T1000 (cell line): ENCODE results near the gene OR4F6.
"Not testable (repeated sequence)": the region's sequence is repeated elsewhere in the genome, so short reads cannot be mapped to it uniquely, and the experiment has no call there.

ENCODE experiments used
- DNase-seq: peaks from one replicate; lab custom pipeline; 2025; ENCODE audit warnings: mixed read lengths; lab: John Stamatoyannopoulos, UW

Gene OR4F6, protein sequence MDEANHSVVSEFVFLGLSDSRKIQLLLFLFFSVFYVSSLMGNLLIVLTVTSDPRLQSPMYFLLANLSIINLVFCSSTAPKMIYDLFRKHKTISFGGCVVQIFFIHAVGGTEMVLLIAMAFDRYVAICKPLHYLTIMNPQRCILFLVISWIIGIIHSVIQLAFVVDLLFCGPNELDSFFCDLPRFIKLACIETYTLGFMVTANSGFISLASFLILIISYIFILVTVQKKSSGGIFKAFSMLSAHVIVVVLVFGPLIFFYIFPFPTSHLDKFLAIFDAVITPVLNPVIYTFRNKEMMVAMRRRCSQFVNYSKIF

DNA sequence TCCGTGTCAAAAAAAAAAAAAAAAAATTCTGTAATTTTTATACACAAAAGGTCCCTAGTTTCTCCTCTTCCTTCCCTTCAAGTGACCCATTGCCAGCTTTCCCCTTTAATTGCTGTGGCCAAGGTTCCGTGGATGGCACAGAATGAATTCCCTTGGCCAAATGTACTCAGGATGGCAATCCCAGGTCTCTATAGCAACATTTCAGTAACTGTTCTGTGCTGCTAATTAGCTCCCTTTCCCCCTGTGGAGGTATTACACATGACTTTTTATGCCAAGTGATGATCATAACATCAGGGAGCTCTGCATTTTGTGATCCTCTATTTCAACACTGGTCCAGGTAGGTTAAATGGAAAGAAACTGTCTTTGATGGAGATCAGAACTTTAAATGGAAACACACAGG, at the start of gene OR4F6:
Gene OR4F6, plus strand, starts transcription at position 301 of the 400 bp plus-strand sequence. CDS start 2,211 bp downstream, outside the sequence.
- DNase-seq: no peak

DNA sequence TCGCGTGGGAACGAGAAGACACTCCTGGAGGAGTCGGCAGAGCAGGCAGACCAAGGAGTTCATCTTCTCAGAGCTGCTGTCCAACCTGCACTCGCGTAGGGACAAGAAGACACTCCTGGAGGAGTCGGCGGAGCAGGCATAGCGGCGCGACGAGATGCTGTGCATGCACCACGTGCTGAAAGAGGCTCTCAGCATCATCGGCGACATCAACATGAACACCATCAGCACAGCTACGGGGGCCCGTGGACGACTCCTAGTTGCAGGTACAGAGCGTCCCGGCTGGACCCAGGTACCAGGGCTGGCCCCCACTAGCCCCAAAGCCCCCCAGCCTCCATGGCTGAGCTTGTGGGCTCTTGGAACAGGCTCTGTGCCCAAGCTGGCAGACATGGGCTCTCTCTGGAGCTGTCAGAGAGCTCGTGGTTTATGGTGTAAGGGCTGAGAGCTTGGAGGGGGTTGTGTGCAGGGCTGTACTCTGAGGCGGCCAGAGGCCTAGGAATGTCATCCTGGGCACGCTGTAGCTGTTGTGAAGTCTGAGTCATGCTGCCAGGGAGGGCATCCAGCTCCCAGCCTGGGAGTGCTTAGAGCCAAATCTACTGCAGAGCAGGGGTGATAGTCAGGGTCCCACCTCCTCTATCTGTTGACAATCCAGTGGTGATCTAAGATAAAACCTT, 38.5 kb upstream of the OR4F6 start:
- DNase-seq: not testable (repeated sequence)

DNA sequence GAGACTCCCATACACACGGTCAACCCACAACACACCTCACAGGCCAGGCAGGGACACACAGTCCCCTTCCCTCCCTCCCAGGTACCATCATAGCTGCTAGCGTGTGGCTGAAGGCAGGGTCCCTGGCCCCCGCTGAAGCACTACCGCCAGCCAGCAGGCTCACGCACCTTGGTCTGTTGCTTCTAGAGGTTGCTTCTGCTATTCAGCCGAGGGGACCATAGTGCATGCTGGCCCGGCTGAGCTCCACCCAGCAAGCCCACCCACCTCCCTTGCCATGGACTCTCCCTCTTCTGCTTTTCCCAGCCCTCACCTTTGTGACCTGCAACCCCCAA, 38.0 kb upstream of the OR4F6 start:
- not testable (repeated sequence) for DNase-seq

DNA sequence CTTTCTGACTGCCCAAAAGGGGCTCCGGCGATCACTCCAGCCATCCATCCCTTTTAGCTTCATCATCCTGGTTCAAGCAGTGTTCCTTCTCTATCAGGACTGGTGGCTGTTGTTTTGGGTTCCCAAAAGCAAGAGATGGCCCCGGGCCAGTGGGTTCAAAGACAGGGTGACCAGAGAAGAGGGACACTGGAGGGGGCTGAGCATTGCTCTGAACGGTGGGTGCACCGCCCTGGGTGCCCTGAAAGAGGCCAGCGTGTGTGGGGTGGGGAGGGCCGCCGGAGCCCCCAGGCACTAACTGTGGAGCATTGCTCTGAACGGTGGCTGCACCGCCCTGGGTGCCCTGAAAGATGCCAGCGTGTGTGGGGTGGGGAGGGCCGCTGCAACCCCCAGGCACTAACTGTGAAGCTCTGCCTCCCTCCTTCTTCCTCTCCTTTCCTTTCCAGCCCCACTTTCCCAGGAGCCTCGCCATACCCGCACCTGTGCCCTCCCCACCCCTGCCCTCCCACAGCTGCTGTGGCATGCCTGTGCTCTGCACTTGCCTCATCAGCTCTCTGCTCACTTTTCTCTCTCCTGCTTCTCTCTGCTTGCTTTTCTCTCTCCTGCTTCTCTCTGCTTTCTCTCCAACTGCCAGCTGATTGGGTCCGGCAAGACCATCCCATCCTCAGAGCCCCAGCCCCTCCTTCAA, 37.4 kb upstream of the OR4F6 start:
- no peak for DNase-seq

DNA sequence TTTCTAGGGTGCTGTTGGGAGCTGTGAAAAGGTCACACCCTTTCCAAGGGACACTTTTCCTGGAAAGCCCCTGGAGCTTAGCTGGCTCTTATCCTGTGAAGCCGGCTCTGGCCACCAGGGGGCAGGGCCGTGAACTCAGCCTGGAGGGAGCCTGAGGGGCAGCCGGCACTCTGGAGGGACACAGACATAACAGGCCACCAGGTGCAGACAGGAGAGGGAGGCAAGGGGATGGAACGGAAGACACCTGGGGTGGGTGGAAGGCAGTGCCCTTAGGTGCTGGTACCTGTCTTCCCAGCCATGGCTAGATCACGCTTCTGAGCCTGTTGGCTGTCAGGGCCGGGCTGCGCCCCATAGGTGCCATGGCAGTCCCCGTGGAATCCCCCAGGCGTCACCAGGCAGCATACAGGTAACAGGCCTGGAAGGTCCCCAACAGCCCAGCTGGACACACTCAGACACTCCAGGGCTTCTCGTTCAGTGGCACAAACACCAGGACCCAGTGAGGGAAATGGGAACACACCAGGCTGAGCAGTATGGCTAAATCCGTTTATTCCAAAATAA, 36.1 kb upstream of the OR4F6 start:
- DNase-seq: not testable (repeated sequence)

DNA sequence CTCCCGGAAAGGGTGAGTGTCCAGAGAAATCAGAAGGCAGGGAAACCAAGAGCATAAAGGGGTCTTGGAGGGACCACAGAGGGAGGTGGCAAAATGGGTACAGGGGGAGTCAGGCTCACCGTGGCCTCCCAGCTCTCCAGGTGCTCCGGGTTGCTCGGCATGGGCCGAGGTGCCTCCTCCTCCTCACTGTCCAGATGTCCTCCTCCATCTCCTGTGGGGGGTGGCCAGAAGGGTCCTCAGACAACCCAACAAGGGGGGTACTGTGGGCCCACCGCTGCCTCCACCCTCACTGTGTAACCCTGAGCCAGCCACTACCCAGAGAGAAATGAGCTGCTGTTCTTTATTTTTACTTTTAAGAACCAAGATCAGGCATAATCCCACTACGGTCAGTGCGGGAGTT, 30.4 kb upstream of the OR4F6 start:
- DNase-seq: no peak

DNA sequence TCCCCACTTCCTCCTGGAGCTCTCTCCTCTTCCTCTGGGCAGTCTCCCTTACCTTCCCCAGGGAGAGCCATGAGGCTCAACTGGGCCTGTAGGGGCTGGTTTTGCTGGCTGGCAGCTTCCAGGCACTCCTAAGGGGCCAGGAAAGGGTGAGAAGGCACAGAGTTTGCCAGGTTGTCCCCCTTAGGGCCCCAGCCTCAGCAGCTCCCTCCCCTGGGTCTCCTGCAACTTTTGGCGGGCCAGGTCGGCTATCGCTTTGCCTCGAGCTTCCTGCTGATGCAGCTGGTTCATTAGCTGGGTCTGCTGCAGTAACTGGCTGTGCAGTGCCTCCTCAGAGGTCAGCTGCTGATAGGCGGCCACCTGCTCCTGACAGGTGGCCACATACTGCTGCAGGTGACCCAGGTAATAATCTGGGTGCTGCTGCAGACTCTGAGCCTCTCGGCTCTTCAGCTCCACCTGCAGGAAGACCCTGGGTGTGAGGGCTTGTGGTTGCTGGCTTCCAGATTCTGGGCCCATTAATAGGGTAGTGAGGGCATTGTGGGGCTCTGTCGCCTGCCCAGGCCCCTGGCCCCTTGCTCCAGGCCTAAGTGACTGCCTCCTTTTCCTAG, 29.7 kb upstream of the OR4F6 start:
- DNase-seq: no peak

DNA sequence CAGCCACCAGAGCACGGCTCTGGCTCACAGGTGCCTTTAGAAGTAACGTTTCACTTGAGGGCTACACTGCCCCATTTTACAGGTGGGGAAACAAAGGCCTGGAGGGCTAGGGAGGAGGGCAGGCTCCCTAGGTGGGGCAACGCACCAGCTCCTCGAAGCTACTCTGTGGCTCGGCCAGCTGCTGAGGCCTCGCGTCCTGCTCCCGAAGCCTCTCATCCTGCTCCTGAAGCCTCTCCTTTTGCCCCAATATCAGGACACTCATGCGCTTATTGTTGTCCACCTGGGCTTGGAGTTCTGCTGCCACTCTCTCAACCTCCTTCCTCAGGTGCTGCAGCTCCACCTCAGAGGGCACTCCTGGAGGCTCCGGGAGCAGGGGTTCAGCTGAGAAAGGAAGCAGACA, 28.2 kb upstream of the OR4F6 start:
- DNase-seq: no peak

DNA sequence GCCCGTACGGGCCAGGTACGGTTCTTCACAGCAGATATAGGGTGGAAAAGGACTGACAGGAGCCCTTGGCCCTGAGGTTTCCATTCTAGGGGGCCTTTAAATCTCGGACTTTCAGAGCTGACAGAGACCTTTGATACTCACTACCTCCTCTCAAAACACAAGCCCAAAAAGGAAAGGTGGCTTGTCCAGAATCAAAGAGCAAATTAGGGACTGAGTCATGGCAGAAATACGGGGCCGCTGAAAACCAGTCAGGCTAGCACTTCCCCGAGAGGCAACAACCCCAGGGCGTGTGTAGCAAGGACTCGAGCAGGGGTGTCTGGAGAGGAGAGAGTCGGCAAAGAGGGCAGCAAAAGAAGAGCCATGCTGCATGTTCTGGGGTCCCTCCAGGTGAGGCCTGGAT, 24.7 kb upstream of the OR4F6 start:
- not testable (repeated sequence) for DNase-seq

DNA sequence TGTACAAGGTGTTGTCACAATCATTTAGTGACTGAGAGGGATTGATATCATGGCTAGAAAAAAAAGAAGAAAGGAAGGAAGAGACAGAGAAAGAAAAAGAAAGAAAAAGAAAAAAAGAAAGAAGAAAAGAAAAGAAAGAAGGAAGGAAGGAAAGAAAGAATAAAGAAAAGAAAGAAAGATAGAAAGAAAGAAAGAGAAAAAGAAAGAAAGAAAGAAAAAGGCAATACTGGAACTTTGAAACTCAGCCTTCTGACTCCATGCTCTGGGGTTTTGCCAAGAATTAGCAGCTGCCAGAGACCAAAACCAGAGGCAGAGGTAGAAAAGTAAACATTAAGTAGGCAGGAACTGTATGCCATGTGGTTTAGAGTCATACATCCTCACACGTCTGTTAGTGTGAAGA, 23.1 kb upstream of the OR4F6 start:
- DNase-seq: not testable (repeated sequence)

DNA sequence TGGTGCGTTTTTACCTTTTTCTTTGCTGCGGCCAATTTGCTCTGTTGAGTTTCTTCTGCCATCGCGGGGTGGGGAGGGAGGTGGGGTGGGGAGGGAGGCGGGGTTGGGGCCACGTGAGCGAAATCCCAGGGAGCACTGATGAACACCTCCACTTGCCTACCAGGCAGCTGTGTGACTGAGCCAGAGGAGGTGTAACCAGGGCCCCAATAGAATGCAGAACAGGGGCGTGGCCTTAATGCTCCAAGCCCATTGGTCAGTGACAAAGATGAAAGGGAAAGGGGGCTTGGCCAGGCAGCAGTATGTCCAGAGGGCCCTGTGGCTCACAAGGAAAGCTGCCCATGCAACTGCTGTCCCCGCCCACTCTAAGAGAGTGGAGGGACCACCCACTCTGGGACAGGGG, 21.4 kb upstream of the OR4F6 start:
- DNase-seq: no peak

DNA sequence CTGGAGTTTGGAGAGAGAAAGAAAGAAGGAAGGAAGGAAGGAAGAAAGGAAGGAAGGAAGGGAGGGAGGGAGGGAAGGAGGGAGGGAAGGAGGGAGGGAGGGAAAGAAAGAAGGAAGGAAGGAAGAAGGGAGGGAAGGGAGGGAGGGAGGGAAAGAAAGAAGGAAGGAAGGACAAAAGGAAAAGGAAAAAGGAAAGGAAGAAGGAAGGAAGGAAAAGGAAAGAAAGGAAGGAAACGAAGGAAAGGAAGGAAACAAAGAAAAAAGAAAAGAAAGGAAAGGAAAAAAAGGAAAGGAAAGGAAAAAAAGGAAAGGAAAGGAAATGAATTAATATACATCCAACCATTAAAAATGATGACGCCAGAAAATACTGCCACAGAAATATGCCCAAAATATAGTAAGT, 18.7 kb upstream of the OR4F6 start:
- no peak for DNase-seq

DNA sequence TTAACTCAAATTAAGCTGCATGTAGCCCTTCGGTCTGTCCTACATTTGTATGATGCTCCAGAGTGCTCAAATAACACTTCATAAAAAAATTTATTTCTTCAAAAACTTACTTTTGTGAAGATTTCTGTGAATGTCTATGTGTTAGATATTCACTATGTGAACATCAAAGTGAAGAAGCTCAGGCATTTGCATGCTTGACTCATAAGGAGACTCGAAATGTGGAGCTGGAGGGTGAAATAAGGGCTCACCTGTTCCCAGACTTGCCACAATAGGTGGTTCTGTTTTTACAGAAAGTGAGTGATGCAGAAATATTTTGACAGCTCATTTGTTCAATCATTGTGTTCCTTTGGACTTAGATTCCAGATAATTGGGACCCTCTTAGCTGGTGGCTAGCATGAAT, 16.9 kb upstream of the OR4F6 start:
- DNase-seq: not testable (repeated sequence)

DNA sequence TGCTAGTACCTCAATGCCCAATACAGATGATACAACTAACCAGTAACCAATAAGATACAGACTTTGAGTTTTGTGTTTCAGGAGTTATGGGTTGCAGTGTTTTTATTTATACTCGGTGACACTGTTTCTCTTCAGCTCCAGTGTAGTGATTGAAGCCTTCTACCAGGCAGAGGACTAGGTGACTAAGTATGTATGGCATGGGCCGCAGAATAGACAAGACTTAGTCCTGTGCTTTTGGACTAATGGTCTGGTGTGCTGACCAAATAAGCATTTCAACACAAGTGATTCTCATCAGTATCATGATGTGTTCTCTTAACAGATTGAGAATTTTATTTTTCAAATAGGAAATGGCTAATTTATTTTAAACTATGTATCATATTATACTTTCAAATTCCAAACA, 15.3 kb upstream of the OR4F6 start:
- not testable (repeated sequence) for DNase-seq

DNA sequence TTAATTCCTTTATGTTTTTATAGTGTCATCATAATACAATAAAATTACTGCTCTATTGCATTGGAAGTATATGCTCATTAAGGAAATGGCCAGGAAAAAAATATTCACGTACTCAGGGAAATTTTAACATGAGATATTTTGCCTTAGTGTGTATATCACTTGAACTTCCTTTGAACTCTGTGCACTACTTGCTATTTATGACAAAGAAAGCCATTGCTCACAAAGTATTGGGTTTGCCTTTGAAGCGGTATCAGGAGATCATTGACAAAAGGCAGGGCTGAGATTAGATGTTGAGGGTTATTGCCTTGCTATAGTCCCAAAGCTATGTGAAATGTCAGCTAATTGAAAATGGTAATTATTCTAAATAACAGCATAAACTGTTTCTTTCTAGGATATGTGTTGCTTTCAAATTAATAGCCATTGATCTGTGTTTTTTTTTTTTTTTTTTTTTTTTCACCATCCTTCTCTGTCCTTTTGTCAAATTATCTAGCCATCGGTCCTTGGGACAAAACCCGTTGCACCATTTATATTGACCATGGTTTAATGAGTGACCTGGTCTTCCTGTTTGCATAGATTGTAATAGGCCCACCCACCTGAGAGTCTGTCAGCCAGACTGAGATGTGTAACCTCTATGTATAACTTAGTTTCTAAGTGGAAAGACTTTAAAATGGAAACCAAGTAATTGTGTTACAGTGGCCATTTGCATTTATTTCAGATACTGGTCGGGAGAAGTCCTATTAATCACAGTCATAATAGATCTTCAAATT, 14.6 kb upstream of the OR4F6 start:
- DNase-seq: not testable (repeated sequence)

DNA sequence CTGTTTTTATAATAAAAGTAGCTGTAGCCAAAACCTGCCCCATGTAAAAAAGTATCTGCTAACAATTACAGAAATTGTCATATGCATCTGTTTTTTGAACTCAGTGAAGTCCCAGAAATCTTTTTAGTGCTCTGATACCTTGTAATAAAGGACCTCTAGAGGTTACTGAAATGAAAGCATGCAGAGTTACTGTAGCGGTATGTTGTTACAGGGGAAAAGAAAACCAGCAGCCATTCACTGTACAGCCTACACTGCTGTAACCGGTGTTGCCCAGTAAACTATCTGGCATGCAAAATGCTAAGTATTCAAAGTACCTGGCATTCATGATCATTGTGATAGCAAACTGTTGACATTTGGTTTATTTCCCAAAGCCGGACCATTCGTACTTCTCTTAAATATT, 12.6 kb upstream of the OR4F6 start:
- DNase-seq: not testable (repeated sequence)

DNA sequence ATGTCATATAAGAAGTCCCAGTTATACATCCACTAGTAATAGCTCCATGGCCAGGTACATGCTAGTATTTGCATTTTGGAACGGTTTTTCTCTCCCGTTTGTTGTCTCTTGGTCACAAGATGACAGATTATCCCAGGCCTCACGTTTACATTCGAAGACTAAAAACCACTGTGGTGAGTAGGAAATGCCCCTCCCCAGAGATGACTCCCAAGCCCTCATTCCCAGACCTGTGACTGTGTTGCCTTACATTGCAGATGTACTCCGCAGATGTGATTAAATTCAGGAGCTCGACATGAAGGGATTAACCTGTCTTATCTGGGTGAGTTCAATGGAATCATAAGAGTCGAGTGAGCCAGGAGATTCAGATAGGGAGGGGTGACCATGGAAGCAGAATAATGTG, 9.3 kb upstream of the OR4F6 start:
- not testable (repeated sequence) for DNase-seq

DNA sequence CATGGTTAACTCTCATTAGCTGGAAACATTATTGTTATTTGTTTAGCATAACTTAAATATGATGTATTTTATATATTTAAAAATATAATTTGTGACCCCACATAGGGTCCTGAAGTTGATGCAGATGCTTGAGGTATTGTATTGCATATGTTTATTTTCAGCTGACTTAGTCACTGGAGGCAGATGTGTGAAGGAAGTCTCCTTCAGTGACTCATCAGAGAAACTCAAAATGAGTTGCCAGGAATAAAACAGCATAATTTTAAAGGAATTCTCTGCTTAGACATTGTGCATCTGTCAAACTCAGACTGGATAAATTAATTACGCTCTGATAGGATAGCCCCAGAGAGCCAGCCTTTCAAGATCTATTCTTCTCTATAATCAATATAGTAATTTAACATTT, 7.9 kb upstream of the OR4F6 start:
- no peak for DNase-seq

DNA sequence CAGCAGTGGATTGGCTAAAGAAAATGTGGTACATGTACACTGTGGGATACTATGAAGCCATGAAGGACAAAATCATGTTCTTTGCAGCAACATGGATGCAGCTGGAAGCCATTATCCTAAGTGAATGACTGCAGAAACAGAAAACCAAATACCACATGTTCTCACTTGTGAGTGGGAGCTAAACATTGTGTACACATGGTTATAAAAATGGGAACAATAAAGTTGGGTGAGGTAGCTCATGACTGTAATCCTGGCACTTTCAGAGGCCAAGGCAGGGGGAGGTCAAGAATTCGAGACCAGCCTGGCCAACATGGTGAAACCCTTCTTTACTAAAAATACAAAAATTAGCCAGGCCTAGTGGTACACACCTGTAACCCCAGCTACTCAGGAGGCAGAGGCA, 3.6 kb upstream of the OR4F6 start:
- no peak for DNase-seq

DNA sequence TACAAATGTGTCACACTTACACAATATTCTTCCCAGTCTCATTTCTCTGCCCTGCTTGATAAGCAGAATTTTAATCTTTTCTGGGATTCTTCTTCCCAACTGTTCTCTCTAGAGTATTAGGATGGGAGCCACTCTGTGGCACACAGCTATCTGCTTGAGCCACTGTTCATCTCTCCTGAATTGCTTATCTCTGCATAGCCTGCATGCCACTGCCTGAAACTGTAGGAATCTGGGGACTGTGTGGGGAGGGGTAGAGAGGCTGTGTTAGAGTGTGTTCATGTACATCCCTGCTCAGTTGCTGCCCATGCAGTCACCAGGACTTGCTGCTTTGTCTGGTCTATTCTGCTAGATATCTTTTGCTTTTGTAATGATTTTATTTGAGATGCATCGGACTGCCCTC, 2.3 kb upstream of the OR4F6 start:
- no peak for DNase-seq

DNA sequence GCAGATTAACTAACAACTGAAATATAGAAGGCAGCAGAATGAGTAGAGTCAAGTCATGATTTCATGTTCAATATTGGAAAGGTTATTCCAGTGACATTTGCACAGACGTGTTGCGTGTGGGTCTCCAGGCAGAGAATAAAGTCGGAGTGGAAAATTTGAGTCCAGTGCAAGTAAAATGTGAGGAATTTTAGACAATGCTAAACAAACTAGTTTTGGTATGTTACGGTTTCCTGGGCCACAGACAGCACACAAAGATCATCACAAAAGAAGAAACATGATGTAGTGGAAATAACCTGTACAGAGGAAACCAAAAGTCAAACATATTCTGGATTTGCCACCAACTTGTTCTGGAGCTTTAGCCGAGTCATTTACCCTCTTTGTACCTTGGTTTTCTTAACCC, 367 bp downstream of the OR4F6 start:
- no peak for DNase-seq

DNA sequence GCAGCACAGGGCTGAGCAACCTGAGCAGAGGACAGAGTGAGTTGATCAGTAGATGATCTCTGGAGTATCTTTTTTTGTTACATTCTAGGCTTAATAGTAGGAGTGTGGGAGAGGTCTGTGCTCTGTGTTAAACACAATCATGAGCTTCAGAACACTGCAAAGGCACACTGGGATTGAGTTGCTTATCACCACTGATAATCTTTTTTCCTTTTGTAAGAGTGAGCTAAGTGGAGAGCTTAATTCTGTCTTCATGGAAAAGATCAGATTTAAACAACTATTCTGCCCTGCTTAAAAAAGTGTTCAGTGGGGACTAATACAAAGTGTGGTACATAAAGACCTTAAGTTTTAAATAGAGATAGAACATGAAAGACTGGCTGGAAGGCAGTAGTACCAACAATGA, 1.1 kb downstream of the OR4F6 start:
- no peak for DNase-seq
